ENCODE data around the gene DLGAP1.
"Not testable (repeated sequence)": the region's sequence is repeated elsewhere in the genome, so short reads cannot be mapped to it uniquely, and the experiment has no call there.

DLGAP1 gene

DNA sequence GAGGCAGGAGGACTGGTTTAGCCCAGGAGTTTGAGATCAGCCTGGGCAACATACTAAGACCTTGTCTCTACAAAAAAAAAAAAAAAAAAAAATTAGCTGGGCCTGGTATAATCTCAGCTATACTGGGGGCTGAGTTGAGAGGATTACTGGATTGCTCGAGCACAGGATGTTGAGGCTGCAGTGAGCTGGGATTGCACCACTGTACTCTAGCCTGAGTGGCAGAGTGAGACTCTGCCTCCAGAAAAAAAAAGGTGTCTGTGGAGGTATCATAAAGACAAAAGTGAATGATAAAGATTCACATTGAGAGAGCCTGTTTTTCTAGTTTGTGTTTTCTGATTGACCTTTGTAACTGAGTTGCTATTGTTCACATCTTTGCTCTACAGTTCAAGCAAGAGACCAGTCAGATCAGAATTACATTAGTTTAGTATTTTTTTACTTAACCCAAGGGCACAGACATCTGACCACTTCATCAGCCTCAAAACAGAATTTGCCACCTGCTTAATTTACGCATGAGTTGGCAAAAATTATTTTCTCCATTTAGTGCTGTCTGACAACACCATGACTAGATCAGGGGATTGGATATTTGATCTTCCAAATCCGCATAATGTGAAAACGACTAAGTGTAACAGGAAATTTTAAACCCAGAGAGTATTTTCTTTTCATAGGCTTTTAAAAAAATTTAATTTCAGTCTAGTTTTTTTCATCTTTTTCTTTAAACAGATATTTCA is 734.1 kb downstream of the DLGAP1 start:
- DNase-seq (ENCODE audit: low read depth) = no peak

DNA sequence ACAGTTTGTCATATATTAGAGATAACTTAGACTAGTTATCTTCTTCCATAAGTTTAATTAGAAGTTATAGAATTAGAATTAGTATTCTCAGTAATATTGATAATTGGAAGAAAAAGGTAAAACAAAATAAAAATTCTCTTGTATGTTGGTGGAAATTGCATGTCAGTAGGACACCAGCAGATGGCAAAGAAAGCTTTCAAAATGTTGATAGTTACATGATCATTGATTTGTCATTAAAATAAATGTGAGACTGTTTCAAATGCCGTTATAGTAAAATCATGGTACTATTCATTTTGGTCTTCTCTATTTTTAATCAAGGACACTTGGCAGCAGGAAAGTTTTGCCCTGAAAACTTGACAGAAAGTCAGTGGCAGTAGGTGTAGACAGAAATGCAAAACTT is 734.9 kb downstream of the DLGAP1 start:
- no peak for DNase-seq (ENCODE audit: low read depth)

DNA sequence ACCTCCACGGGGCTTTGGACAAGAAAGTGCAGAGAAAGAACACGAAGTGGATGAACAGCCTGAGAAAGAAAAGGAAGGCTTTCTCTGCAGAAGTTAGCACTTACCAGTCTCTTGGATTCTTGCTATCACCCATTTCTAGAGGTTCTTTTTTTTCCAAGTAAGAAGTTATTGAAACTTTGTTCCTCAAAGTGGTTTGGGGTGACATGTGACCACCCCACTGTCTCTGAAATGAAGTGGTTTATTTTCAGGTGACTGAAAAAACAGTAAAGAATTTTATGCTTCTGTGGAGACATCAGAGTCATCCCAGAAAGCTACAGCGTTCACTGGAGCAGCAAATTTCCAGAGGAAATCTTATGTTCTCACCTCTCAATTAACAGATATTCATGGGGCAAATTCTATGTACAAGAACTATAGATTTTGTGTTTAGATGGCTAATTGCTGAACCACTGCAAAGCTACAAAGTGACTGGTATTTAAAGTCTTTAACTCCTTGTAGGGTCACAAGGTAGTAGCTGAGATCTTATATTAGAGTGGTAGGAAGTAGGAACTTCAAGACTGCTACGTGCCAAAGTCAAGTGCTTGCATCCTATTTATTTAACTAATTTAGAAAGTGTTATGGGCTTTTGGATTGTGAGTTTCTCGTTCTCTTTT is 737.6 kb downstream of the DLGAP1 start:
- DNase-seq (ENCODE audit: low read depth) = no peak

DNA sequence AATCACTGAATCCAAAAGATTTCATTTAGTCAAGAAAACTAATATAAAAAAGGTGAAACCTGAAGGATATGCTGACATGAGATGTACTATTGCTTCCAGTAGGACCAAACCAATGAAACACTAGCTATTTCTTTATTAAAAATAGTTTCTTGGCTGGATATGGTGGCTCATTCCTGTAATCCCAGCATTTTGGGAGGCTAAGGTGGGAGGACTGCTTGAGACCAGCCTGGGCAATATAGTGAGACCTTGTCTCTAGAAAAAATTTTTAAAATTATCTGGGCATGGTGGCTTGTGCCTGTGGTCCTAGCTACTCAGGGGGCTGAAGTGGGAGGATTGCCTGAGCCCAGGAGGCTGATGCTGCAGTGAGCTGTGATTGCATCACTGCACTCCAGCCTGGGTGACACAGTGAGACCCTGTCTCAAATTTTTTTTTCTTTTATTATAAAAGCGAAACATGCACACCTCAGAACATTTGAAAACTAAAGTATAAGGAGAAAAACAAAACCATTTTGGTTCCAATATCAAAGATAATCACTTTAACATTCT is 738.9 kb downstream of the DLGAP1 start:
- no peak for DNase-seq (ENCODE audit: low read depth)

DNA sequence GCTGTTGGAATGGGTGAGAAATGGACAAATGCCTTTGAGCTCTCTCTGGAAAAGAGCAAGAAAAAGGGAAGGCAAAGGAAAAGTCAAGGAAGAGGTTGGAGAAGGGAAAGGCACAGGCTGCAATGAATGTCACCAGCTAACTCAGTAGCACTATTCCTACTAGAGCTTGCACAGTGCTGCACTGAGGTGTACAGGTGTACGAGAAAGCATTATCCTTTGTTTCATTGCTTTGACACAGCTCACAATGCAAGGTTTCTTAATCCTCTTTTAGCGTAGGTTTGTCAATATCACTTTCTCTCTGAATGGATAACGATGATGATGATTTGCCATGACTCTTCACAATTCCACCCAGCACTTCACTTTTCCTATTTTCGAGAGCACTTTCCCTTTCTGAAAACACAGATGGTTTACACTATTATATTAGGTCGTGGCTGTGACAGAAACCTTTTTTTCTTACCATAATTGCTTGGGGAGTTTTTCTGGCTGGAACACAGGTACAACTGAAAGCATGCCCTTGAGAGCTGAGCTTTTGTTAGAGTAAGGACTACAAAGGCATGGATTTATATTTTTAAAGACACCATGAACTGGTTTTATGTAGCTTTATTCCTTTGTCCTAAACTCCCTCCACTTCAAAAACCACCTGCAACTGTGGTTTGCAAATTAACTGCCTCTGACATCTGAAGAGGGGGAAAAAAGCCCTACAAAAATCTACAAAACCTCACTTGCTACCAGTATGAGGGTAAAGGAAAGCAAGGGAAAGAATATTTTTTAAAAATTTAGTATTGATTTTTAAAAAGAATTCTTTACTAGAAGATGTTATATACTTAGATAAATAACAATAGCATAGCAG is 739.7 kb downstream of the DLGAP1 start:
- no peak for DNase-seq (ENCODE audit: low read depth)

DNA sequence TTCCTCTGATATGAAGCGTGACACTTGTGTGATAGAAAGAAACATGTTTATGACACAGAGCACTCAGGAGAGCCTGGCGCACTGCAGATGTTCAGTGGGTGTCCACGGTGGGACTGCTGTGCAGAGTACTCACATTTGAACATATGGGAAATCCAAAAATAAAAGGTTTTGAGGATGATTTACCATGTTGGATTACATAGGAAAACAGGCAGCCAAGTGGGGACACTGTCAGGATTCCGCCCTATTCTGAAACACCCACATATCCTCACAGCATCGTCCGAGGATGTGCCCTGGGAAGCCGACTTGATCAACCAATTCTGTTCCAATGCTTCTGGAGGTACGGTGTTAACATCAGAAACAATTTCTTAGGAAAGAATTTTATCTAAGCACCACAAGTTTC is 741.4 kb downstream of the DLGAP1 start:
- DNase-seq (ENCODE audit: low read depth) = no peak

DNA sequence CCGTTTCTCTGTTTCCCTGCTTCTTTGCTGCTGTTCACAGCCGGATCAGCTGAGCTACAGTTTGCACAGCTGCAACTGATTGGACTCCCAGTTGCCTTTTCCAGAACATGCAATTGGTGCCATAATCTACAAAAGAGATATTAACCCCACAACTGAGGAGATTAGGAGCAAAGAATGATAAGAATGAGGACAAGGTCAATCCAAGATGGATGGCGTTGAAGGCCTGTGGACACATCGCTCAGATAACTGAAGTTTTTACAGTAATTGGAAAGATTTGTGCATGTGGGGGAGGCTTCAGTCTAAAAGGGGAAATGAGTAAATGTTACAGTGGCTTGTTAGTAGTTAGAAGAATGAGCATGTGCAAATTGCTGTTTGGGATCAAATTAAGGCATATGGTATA is 741.9 kb downstream of the DLGAP1 start:
- DNase-seq (ENCODE audit: low read depth) = no peak

DNA sequence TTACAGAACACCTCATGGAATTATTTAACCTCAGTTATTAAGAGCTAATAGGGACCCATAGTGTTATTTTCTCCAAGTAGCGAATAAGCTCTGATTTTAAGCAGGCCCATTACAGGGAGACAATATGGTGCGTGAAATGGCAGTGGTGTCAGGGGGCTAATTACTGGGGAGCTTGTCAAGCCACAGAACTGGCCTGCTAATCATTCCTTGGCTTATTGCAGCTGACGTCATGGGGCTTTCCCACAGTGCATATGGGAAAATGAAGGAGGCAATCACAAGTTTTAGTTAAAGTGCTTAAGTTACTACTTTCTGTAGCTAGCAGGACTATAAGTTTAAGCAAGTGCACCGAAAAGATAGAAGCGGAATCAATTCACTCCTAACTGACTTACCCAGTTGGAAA is 742.6 kb downstream of the DLGAP1 start:
- DNase-seq (ENCODE audit: low read depth) = no peak

DNA sequence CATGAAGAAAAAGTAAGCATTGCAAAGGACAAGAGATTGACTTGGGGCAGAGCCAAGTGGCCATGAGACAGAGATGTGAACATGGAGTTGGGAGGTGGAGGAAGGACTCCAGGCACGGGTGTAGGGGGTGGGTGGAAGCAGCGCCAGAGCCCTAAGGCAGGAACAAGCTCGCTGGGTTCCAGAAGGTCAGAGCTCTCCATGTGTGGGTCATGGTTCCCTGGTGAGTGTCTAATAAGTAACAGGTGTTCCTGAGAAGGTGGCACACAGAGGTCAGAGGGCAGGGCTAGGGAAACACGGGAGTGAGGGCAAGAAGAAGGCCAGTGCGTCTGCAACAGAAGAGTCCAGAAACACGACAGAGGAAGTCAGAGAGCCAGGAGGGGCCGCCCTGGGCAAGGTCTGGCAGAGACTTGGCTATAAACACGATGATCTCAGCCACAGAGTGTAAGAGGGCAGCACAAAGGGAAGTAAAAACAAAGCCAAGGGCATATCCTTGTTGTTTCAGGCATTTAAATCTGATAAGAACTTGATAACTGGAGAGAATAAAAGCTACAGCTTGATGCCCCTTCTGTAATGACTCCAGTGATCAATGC is 744.3 kb downstream of the DLGAP1 start:
- DNase-seq (ENCODE audit: low read depth) = no peak

DNA sequence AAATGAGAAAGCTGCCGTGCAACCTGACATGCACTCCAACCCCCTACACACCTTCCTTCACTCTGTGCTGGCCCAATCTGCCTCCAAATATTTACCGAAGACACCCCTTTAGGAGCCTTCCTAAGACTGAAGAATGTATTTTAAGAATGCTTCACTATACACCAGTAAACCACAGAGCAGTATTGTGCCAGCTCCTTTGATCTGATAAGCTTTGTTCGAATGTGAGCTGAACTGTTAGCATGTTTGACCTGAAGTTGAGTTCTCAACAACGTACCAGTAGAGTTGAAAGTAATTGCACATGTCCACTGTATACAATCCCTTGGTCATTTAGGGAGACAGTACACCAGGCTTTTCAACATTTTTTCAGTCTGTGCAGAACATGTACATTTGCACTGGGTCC is 745.9 kb downstream of the DLGAP1 start:
- no peak for DNase-seq (ENCODE audit: low read depth)

DNA sequence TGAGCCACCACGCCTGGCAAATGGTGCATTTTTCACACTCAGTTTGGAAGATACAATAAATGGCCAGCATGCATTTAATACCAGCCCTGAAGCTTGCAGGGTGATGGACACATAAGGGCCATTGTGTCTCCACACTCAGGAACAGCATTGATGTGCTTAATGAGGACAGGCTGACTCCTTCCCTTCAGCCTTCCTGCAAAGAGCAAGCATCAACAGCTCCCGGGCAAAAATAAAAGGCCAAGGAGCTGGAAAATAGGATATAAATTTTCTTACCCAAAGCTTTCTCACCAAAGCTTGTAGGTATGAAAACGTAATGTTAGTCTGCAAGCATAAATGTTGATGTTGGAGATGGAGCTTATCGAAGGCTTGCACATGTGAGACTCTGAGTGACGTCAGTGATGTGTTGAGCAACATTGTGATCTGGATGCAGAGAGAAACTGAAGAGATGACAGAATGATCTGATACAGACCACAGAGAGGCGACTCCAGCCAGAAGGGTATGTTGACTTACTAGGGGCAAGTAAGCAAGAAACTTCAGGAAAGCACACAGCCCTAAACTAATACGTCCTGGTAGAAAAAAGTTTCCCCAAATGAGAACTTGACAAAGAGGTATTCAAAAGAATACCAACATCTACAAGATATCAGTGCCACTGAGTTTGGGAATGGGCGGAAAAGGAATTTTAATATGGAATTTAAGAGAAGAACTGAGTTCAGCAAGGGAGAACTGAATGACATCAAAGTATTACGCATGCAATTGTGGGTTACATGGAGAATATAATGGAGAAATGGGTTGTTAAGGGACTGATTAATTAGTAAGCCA is 748.6 kb downstream of the DLGAP1 start:
- no peak for DNase-seq (ENCODE audit: low read depth)

DNA sequence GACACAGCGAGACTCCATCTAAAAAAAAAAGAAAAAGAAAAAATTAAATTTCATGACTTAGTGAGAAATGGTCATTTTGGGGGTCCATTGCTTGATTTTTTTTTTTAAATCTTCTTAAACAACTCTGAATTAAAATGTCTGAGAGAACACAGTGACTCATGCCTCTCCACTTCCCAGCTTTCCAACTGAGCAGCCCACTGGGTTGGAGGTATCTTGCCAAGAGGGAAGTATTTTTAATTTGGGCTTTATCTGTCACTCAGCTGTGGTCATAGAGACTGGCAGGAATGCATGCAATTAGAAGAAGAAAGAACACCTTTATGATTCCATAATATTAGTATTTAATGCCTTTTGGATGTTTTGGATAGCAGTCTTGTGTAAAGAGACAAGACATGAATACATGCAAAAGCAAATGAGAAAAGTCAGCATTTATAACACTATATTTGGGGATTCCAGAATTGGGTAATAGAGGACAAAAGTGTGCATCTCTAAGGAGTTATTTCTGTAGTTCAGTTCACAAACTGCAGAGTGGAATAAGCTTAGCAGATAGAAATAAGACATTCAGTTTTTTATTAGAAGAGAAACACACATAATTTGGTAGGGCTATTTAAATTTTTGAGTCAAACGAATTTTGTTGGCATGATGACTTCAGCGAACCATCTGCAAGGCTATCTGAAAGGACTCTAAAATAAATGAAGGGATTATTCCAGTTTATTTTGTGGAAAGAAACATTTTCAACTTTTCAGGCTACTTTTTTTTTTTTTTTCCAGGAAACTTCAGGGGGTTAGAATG is 750.4 kb downstream of the DLGAP1 start:
- DNase-seq (ENCODE audit: low read depth) = no peak

DNA sequence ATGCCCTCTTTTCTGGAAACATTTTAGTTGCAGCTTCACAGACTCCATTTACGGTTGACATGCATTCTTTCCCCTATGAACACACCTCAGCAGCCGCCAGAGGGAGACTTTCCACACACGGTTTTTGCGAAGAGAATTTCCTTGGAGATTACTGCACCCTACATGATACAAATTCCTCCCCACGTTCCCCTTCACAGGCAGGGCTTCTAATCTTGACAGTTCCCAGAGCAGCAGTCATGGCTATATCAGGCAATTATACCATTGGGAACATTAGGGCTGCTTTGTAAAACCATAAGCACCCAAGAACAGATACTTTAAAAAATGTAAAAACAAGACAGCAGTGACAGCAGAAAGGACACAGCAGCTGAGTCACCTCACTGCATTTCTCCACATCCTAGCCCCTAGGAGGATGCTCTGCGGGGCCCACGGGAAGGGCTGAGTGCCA is 751.4 kb downstream of the DLGAP1 start:
- DNase-seq (ENCODE audit: low read depth) = no peak

DNA sequence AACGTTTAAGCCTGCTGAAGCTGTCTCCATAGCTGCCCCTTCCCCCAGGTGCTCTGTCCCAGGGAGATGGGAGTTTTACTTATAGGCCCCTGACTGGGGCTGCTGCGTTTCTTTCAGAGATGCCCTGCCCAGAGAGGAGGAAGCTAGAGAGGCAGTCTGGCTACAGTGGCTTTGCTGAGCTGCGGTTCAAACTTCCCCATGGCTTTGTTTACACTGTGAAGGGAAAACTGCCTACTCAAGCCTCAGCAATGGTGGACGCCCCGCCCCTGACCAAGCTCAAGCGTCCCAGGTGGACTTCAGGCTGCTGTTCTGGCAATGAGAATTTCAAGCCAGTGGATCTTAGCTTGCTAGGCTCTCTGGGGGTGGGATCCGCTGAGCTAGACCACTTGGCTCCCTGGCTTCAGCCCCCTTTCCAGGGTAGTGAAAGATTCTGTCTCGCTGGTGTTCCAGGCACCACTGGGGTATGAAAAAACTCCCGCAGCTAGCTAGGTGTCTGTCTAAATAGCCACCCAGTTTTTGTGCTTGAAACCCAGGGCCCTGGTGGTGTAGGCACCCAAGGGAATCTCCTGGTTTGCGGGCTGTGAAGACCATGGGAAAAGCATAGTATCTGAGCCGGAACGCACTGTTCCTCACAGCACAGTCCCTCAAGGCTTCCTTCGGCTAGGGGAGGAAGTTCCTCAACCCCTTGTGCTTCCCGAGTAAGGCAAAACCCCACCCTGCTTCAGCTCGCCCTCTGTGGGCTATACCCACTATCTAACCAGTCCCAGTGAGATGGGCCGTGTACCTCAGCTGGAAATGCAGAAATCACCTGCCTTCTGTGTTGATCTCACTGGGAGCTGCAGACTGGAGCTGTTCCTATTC is 755.2 kb downstream of the DLGAP1 start:
- not testable (repeated sequence) for DNase-seq (ENCODE audit: low read depth)

DNA sequence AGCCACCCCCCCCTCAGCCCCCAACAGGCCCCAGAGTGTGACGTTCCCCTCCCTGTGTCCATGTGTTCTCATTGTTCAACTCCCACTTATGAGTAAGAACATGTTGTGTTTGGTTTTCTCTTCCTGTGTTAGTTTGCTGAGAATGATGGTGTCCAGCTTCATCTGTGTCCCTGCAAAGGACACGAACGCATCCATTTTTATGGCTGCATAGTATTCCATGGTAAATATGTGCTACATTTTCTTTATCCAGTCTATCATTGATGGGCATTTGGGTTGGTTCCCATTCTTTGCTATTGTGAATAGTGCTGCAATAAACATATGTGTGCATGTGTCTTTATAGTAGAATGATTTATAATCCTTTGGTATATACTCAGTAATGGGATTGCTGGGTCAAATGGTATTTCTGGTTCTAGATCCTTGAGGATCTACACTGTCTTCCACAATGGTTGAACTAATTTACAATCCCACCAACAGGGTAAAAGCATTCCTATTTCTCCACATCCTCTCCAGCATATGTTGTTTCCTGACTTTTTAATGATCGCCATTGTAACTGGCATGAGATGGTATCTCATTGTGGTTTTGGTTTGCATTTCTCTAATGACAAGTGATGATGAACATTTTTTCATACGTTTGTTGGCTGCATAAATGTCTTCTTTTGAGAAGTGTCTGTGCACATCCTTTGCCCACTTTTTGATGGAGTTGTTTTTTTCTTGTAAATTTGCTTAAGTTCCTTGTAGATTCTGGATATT is 760.9 kb downstream of the DLGAP1 start:
- DNase-seq (ENCODE audit: low read depth) = not testable (repeated sequence)

DNA sequence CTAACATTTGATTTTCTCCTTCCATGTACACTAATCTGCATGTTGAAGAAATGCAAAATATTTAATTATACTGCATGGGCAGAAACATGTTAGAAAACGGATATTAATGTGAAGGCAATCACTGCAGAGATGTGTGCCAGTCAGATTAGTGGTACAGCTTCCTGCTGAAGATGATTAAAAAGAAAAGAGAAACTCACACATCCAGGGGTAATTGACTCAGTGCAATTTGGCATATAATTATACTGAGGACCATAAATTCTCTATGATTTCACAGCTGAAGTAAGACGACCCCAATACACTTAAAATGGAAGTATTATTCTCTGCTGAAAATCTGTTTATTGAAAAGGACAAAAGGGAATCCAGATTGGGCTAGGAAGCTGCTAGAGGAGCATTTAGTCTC is 761.7 kb downstream of the DLGAP1 start:
- no peak for DNase-seq (ENCODE audit: low read depth)

DNA sequence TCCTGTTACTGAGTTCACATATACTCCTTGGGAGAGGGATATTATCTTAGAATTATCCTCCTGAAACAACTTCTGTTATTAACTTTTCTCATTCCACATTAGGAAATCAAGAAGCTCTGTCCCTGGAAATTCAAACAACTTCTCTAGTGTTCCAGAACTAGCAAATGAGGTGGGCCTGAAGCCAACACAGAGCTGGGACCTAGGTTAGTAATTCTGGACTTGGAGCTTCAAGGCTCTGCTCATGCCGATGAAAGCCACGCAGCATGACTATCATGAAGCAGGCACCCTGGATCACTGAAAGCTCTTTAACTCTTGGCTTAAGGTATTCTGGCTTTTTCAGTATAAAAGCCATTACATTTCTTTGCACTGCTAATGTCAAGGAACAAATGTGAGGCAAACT is 762.4 kb downstream of the DLGAP1 start:
- no peak for DNase-seq (ENCODE audit: low read depth)

DNA sequence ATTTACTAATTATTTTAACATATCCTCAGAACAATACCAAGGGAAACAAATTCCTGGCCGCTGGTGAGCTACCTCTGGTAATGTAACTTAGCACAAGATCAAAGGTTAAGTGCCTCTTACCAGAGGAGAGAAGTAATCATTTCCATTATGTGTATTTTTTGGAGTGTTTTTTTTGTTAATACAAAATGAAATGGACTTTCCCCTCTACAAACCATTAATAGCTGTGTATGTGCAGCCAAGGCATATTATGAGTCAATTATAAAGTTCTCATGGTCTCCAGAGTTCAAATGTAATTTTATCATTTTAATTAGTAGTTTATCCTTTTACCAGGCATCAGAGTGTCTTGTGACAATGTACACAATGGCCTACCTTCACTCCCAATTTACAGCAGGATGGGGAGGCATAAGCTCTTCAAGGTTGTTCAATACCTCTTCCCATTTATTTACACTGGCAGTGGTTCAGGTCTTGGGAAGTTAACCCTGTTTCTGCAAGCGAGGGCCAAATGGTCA is 762.9 kb downstream of the DLGAP1 start:
- no peak for DNase-seq (ENCODE audit: low read depth)

DNA sequence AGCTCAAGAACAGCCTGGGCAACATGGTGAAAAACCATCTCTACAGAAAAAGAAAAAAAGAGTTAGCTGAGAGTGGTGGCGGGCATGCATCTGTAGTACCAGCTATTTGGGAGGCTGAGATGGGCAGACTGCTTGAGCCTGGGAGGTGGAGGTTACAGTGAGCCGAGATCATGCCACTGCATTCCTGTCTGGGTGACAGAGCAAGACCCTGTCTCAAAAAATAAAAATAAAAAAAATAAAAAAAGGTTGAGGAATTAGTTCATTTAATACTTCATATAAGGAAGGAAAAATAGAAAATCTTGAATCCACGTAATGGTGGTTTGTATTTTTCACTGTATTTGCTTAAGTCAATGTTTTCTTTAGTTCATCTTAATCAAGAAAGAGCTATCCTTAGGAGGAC is 763.4 kb downstream of the DLGAP1 start:
- DNase-seq (ENCODE audit: low read depth) = no peak
